HL-60/S4 treated with retinoic acid at 250 ng/mL for 4 days and 3 days (cell line): Measurements from ENCODE around the gene EFCAB11.

Experiments
- in situ Hi-C: fragments of 300-500 bp; cut with MboI; formaldehyde crosslinking; loops from 2 replicates; pipeline ENCODE4 v1.7.0; 2022; ENCODE audit warnings: low sequenced_read_pairs

The EFCAB11 gene

GRCh38 chr14:89954070-89955021 lies at the start of gene EFCAB11:
Gene EFCAB11 (minus strand): TSS chr14:89954730. CDS start chr14:89954660, 70 bp downstream.
- in situ Hi-C loops, result no loop called here

- in situ Hi-C loops, result no loop called here
Measured at GRCh38 chr14:90003526-90004307, 49.2 kb upstream of the EFCAB11 start.

GRCh38 chr14:90000935-90001334 lies 46.4 kb upstream of the EFCAB11 start:
- in situ Hi-C loops, result no loop called here

GRCh38 chr14:89996963-89997362 lies 42.4 kb upstream of the EFCAB11 start:
- in situ Hi-C loops, result loop anchor here (25.0 kb wide), 1 partner anchor 240 kb away; no protein-coding TSS in a partner anchor

- in situ Hi-C loops, result loop anchor here (25.0 kb wide), 1 partner anchor 245 kb away; no protein-coding TSS in a partner anchor
Measured at GRCh38 chr14:89992273-89992672, 37.7 kb upstream of the EFCAB11 start.

- in situ Hi-C loops, result loop anchor here (25.0 kb wide), 1 partner anchor 247 kb away; no protein-coding TSS in a partner anchor
Measured at GRCh38 chr14:89990623-89991275, 36.2 kb upstream of the EFCAB11 start.

- in situ Hi-C loops, result loop anchor here (25.0 kb wide), 1 partner anchor 247 kb away; no protein-coding TSS in a partner anchor
Measured at GRCh38 chr14:89990218-89990617, 35.7 kb upstream of the EFCAB11 start.

GRCh38 chr14:89988787-89989186 lies 34.3 kb upstream of the EFCAB11 start:
- in situ Hi-C loops, result loop anchor here (25.0 kb wide), 1 partner anchor 249 kb away; no protein-coding TSS in a partner anchor

- in situ Hi-C loops, result loop anchor here (25.0 kb wide), 1 partner anchor 250 kb away; no protein-coding TSS in a partner anchor
Measured at GRCh38 chr14:89987161-89987475, 32.6 kb upstream of the EFCAB11 start.

GRCh38 chr14:89986462-89987160 lies 32.1 kb upstream of the EFCAB11 start:
- in situ Hi-C loops, result loop anchor here (25.0 kb wide), 1 partner anchor 251 kb away; no protein-coding TSS in a partner anchor

GRCh38 chr14:89983375-89983774 lies 28.8 kb upstream of the EFCAB11 start:
- in situ Hi-C loops, result loop anchor here (25.0 kb wide), 1 partner anchor 254 kb away; no protein-coding TSS in a partner anchor

GRCh38 chr14:89978656-89979055 lies 24.1 kb upstream of the EFCAB11 start:
- in situ Hi-C loops, result loop anchor here (25.0 kb wide), 1 partner anchor 259 kb away; no protein-coding TSS in a partner anchor

GRCh38 chr14:89977668-89978067 lies 23.1 kb upstream of the EFCAB11 start:
- in situ Hi-C loops, result loop anchor here (25.0 kb wide), 1 partner anchor 260 kb away; no protein-coding TSS in a partner anchor

- in situ Hi-C loops, result no loop called here
Measured at GRCh38 chr14:89973234-89973823, 18.8 kb upstream of the EFCAB11 start.

- in situ Hi-C loops, result no loop called here
Measured at GRCh38 chr14:89965839-89966238, 11.3 kb upstream of the EFCAB11 start.

GRCh38 chr14:89963288-89963978 lies 8.9 kb upstream of the EFCAB11 start:
- in situ Hi-C loops, result no loop called here

- in situ Hi-C loops, result no loop called here
Measured at GRCh38 chr14:89960914-89961313, 6.4 kb upstream of the EFCAB11 start.

GRCh38 chr14:89959853-89960445 lies 5.4 kb upstream of the EFCAB11 start:
- in situ Hi-C loops, result no loop called here

- in situ Hi-C loops, result no loop called here
Measured at GRCh38 chr14:89958966-89959365, 4.4 kb upstream of the EFCAB11 start.
